Ovary (tissue), 9 donors: ENCODE measurements around the gene GUCA2A. TPM values are rescaled to one million over a fixed set of nuclear protein-coding genes. Genes with fewer than 3 reads are reported as not detected.

Experiments
- DNase-seq, 5 donors: peaks; one replicate each; pipeline ENCODE4 v3.0.0-alpha.2; 2019 to 2020
- H3K27ac ChIP-seq, 2 donors: fragments of 200-600 bp; one replicate each; pipeline versions ENCODE4 v1.5.1 to v1.8.0; 2019 to 2022
- H3K27me3 ChIP-seq: fragments of 200-600 bp; one replicate; pipeline ENCODE4 v1.8.0; 2022
- H3K36me3 ChIP-seq: fragments of 200-600 bp; sonication (generic); one replicate; pipeline ENCODE4 v1.5.1; 2019
- H3K4me1 ChIP-seq: one replicate; pipeline ENCODE4 v1.8.1; 2013; ENCODE audit warnings: mild to moderate bottlenecking, moderate library complexity; ENCODE audit not compliant: insufficient read depth
- H3K4me3 ChIP-seq: fragments of 200-600 bp; sonication (generic); one replicate; pipeline ENCODE4 v1.5.1; 2017
- H3K9me3 ChIP-seq, 2 donors: fragments of 200-600 bp in 1 of 2; sonication (generic) in 1 of 2; one replicate each; pipeline versions ENCODE4 v1.5.1 to v1.8.1; 2013 to 2019; ENCODE audit warnings: mild to moderate bottlenecking in 1 of 2, moderate library complexity in 1 of 2
- CTCF ChIP-seq, 3 donors: fragments of 450-650 bp in 2 of 3; fragments of 200-600 bp in 1 of 3; IDR thresholded peaks; one replicate each; pipeline versions ENCODE4 v1.5.1 to v1.8.0; 2016 to 2022; ENCODE audit warnings: antibody characterized with exemption in 3 of 3, mild to moderate bottlenecking in 1 of 3
- EP300 ChIP-seq: sonication (generic); formaldehyde crosslinking; IDR thresholded peaks from one replicate; pipeline ENCODE4 v1.6.1; 2017; ENCODE audit warnings: antibody characterized with exemption
- POLR2A ChIP-seq: fragments of 450-650 bp; IDR thresholded peaks from one replicate; pipeline ENCODE4 v1.6.1; 2017; ENCODE audit warnings: antibody characterized with exemption, mild to moderate bottlenecking, moderate library complexity
- WGBS, 3 donors: extraction: QIAGEN DNeasy Blood & Tissue Kit in 1 of 3; methylation state at CpG; one replicate each; pipeline versions ENCODE4 v1.1.5 to v1.1.7; 2013 to 2017; 5-methylcytosine and 5-hydroxymethylcytosine counted together
- intact Hi-C, 4 donors: fragments of 100-400 bp; cut with DNase I; formaldehyde crosslinking; loops; one replicate each; pipeline versions ENCODE4 v1.11.0 to v1.15.1; 2022 to 2023
- polyA plus RNA-seq, 2 donors: library from polyadenylated mRNA; stranded (reverse); fragments of 200-250 nt in 1 of 2; fragments of 350-450 nt in 1 of 2; fragmentation: Illumina TruSeq in 1 of 2; extraction: RNeasy Lipid Tissue Mini Kit (QIAGEN cat#74804) in 1 of 2; gene quantifications; one replicate each; pipeline ENCODE4 v1.2.3, GENCODE V29; 2013 to 2014
- total RNA-seq, 7 donors: library from RNA; depleted of rRNA in 2 of 7; stranded (reverse); fragments of >200 nt in 2 of 7; fragmentation: NEBNext Ultra II Directional in 3 of 7; extraction: Animal tissue kit (Norgen Biotek cat#: 25700) in 3 of 7; gene quantifications; one replicate each; pipeline versions ENCODE4 v1.1.0 to v1.2.4, GENCODE V29; 2016 to 2023
- donor health status: DM: no; HTN: no; CAD: no; lungs with moderate emphysema.
- donor health status: DM: no; HTN: no; CAD: no.
- donor health status: Bipolar disorder and iron deficiency.
- donor health status: DM: yes; HTN: yes; CAD: no.
- donor health status: DM: no; HTN: no; CAD: no.
- donor health status: DM: yes; HTN: yes; CAD: no.

Gene GUCA2A
- total and polyA plus RNA-seq, 9 donors: 7.7 TPM; not detected in 8

- intact Hi-C loops: no loop called here
- no peak overlapping the region for H3K27ac ChIP-seq
- 63 to 67% (median 64%) methylated on average over 6 of the region's 6 CpGs for WGBS, 3 donors
- no peaks in the 10 kb centered on the region for H3K9me3 ChIP-seq
- DNase-seq: no peak
- TF ChIP-seq POLR2A: no peak
- no peak for TF ChIP-seq EP300
- TF ChIP-seq CTCF (IDR thresholded peaks at IDR 0.05): no peak
- no peaks in the 10 kb centered on the region for H3K4me1 ChIP-seq
- no peak overlapping the region for H3K4me3 ChIP-seq
- H3K36me3 ChIP-seq: no peaks in the 10 kb centered on the region
- no peaks in the 10 kb centered on the region for H3K27me3 ChIP-seq
These were observed 10.9 kb downstream of the GUCA2A start for GRCh38 chr1:42153624-42154023.

- H3K27ac ChIP-seq: no peak within 1 kb of the TSS
These were observed 11.5 kb downstream of the GUCA2A start, which contains the start of gene GUCA2B for GRCh38 chr1:42152907-42153600. GUCA2B (plus strand) TSS chr1:42153410; CDS start chr1:42153451, 41 bp downstream.

GRCh38 chr1:42152119-42152518 lies 12.4 kb downstream of the GUCA2A start:
- TF ChIP-seq POLR2A: no peak
- no peaks in the 10 kb centered on the region for H3K9me3 ChIP-seq
- WGBS, 3 donors: 68 to 72% (median 71%) methylated on average over 3 of the region's 3 CpGs
- H3K4me3 ChIP-seq: no peak overlapping the region
- no peaks in the 10 kb centered on the region for H3K36me3 ChIP-seq
- no peak for DNase-seq
- H3K27ac ChIP-seq: no peak overlapping the region
- H3K4me1 ChIP-seq: no peaks in the 10 kb centered on the region
- intact Hi-C loops: no loop called here
- no peaks in the 10 kb centered on the region for H3K27me3 ChIP-seq

More at GRCh38 chr1:42152907-42153600, 11.5 kb downstream of the GUCA2A start, which contains the start of gene GUCA2B:
- no peaks in the 10 kb centered on the region for H3K36me3 ChIP-seq
- H3K4me3 ChIP-seq: no peak within 1 kb of the TSS
- no peak for DNase-seq
- intact Hi-C loops: no loop called here
- H3K9me3 ChIP-seq: no peaks in the 10 kb centered on the region
- TF ChIP-seq CTCF (IDR thresholded peaks at IDR 0.05): no peak
- no peak for TF ChIP-seq POLR2A
- TF ChIP-seq EP300: no peak
- 76 to 80% (median 78%) methylated on average over 8 to 12 of the region's 12 CpGs for WGBS, 3 donors
- H3K4me1 ChIP-seq: no peaks in the 10 kb centered on the region
- no peaks in the 10 kb centered on the region for H3K27me3 ChIP-seq

GRCh38 chr1:42150651-42151050 lies 13.9 kb downstream of the GUCA2A start:
- intact Hi-C loops: no loop called here

More at GRCh38 chr1:42150651-42151050, 13.9 kb downstream of the GUCA2A start:
- 79 to 82% (median 80%) methylated on average over 5 of the region's 5 CpGs for WGBS, 3 donors
- TF ChIP-seq CTCF (IDR thresholded peaks at IDR 0.05): no peak
- no peak for TF ChIP-seq POLR2A
- no peak for TF ChIP-seq EP300
- no peak for DNase-seq
- no peaks in the 10 kb centered on the region for H3K36me3 ChIP-seq
- no peaks in the 10 kb centered on the region for H3K4me1 ChIP-seq
- H3K4me3 ChIP-seq: no peak overlapping the region
- no peaks in the 10 kb centered on the region for H3K27me3 ChIP-seq
- no peak overlapping the region for H3K27ac ChIP-seq
- H3K9me3 ChIP-seq: no peaks in the 10 kb centered on the region
